RPMI7951 (cell line): ENCODE data around the gene GNA15. TPM values are rescaled to one million over a fixed set of nuclear protein-coding genes. Genes with fewer than 3 reads are reported as not detected.
"Not testable (repeated sequence)": the region's sequence is repeated elsewhere in the genome, so short reads cannot be mapped to it uniquely, and the experiment has no call there.

Source experiments
- DNase-seq: peaks from one replicate; pipeline ENCODE4 v3.0.0-alpha.2; 2012; ENCODE audit warnings: low read depth
- total RNA-seq: library from RNA; depleted of rRNA; stranded (reverse); fragments of >200 nt; shearing (Covaris generic); gene quantifications from 2 replicates; pipeline ENCODE4 v1.2.3, GENCODE V29; 2014; rRNA removed

GNA15 gene, protein sequence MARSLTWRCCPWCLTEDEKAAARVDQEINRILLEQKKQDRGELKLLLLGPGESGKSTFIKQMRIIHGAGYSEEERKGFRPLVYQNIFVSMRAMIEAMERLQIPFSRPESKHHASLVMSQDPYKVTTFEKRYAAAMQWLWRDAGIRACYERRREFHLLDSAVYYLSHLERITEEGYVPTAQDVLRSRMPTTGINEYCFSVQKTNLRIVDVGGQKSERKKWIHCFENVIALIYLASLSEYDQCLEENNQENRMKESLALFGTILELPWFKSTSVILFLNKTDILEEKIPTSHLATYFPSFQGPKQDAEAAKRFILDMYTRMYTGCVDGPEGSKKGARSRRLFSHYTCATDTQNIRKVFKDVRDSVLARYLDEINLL
- total RNA-seq, result 36.5 and 42.2 TPM in 2 replicates

DNA sequence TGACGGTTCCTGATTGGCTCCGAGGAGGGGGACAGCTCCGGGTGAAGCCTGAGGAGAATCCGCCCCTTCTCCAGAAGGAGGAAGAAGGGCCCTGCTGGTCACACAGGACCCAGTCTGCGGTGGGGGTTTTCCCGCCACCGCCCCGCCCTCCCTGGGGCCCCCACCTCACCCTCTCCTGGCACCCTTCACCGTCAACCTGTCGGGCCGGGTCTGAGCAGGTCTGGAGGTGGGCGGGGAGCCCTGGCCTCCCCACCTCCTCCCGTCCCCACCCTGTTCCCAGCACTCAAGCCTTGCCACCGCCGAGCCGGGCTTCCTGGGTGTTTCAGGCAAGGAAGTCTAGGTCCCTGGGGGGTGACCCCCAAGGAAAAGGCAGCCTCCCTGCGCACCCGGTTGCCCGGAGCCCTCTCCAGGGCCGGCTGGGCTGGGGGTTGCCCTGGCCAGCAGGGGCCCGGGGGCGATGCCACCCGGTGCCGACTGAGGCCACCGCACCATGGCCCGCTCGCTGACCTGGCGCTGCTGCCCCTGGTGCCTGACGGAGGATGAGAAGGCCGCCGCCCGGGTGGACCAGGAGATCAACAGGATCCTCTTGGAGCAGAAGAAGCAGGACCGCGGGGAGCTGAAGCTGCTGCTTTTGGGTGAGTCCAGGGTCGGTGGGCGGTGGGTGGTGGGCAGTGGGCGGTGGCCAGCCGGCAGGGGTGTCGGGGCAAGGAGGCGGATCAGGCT is at the start of gene GNA15:
GNA15 (plus strand) TSS at position 73 of the 723 bp plus-strand sequence; CDS start at position 491, 418 bp downstream.
- DNase-seq, result peak; percentile 36

DNA sequence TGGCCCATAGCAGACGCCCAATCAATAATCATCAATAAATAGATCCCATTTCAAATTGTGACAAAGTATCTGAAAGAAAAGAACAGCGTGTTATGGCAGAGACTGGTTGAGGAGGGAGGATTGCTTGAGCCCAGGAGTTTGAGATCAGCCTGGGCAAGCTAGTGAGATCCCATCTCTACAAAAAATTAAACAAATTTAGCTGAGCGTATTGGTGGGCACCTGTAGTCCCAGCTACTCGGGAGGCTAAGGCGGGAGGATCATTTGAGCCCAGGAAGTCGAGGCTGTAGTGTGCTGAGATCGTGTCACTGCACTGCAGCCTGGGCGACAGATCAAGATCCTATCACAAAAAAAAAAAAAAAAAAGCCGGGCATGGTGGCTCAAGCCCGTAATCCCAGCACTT is 48.1 kb upstream of the GNA15 start:
- DNase-seq, result no peak

DNA sequence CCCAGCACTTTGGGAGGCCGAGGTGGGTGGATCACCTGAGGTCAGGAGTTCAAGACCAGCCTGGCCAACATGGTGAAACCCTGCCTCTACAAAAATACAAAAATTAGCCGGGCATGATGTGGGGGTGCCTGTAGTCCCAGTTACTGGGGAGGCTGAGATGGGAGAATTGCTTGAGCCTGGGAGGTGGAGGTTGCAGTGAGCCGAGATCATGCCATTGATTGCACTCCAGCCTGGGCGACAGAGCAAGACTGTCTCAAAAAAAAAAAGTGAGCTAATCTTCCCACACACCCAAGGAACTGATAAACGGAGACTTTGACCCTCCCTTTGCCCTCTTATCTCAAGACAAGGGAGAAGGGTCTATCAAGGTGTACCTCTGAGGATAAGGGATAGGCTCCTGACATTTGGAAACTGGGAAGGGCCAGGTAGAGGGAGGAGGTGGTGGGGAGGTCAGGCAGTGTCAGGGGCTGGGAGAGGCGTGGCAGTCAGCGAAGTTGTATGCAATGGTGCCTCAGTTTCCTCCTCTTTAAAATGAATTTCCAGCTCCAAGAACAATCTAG is 46.5 kb upstream of the GNA15 start:
- not testable (repeated sequence) for DNase-seq

- peak; percentile 21 for DNase-seq
These were observed 41.0 kb upstream of the GNA15 start for GRCh38 chr19:3094601-3095440.

DNA sequence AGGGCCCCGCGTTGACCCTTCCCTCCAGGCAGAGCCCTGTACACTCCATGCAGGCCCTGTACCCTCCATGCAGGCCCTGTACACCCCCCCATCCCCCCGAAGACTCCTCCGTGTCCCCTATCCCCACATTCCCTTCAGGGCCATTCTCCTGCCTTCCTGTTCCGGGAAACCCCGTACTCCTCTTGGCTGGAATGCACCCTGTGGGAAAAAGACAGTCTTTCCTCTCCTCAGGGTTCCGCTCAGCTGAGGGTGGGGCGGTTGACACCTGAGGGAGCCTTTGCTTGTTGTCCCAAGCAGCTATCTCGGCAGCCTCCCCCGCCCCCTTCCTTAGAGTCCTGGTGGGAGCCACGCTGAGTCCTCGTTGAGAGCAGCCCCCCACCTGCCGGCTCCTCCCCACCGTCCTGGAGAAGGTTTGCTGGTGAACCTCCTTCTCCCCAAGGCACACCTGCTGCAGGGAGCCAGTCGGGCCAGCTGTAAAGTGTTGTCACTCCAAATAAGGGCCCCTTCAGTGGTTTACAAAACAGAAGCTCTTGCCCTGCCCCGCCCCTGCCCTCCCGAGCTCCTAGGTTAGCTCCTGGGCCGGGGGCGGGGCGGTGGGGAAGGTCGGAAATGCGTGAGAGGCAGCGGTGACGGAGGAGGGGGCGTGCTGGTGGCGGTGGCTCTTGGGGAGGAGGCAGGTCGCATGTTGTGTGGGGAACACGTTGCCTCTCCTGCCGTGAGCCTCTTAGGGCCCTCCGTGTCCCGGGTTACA is 40.2 kb upstream of the GNA15 start:
- DNase-seq, result no peak

- no peak for DNase-seq
These were observed 39.4 kb upstream of the GNA15 start for GRCh38 chr19:3096267-3096901.

DNA sequence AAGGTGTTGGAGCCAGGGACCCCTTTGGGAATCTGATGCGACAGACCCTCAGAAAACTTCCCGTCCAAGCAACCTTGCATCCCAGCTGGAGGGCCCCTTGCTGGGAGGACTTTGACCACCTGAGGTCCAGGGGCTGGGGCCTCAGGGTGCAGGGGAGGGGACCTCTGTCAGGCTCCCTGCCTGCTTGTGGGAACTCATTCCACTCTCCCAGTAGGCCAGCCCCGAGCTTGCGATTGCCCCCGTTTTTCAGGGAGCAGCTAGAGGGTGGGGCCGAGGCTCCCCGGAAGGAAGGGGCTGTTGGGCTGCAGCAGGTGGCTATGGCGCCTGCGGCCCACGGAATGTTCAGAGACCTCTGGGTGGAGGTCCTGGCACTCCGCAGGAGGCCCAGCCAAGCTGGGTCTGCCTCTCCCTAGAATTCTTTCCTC is 38.9 kb upstream of the GNA15 start:
- DNase-seq, result no peak

- DNase-seq, result no peak
These were observed 38.4 kb upstream of the GNA15 start for GRCh38 chr19:3097442-3097871.

DNA sequence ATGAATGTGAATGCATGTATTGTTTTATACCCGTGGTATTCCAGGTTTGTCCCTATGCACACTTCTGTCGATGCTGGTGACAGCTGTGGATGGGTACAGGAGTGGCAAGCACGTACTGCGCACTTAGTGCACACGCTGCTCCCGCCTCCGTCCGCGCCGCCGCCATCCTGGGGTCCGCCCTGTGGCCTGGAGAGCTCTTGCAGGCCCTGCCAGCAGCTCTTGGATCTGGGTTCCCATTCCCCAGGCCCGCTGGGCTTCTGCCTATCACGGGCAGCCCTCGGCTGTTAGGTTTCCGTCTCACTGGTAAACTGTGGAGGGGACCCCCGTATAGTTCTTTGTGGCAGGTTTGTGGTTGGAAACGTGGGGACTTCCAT is 37.7 kb upstream of the GNA15 start:
- no peak for DNase-seq

DNA sequence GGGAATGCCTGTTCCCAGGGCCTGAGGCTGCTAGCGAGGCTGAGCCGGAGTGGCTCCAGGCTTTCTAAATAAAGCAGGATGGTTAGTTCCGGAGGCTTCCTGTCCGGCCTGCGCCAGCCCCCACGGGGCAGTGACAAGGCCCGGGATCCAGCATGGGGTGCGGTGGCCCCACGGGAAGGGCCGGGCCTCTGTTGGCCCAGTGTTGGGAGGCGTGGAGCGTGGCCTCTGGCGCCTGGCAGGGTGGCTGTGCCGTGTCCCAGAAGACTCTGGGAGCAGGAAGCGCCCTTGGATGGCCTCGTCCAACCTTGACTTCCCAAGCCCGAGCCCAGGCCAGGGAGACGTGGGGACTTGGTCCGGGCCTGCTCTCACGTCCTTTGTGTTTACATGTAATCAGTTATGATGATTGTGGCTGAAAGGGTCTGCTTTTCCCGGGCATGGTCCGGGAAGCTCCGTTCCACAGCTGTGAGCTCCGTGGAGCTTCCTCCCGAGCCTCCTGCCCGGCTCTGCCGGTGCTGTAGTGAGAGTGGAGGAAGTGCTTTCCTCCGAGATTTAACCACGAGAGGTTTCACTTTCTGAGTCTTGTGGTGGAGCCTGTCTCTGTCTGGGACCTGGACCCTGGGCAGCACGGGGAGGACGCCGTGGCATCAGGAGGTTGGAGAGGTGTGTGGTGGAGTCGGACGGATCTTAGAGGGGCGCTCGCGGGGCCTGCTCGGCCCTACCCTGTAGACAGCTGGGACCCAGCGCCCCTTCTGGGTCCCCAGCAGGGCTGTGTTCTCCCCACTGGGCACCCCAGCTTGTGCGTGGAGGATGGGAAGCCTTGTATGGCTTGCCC is 37.1 kb upstream of the GNA15 start:
- DNase-seq, result peak; percentile 61

- no peak for DNase-seq
These were observed 36.3 kb upstream of the GNA15 start for GRCh38 chr19:3099347-3100145.

DNA sequence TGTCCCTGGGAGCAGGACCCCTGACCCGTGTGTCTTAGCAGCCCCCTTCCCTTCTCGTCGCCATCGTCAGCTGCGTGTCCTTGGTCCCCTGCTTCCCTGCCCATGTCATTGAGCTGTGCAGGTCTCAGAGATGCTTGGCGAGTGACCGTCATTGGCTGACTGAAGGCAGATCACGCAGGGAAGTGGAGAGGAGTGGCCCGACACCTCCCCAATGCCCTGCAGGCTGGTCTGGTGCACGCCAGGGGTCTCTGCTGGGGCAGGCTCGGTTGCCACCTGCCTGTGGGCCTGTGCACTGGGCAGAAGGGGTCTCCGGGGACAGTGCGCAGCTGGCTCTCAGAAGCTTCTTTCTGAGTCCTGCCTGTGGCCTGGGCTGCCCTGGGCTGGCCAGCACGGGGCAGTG is 35.5 kb upstream of the GNA15 start:
- DNase-seq, result no peak

GRCh38 chr19:3100747-3101730 is 34.8 kb upstream of the GNA15 start:
- no peak for DNase-seq

DNA sequence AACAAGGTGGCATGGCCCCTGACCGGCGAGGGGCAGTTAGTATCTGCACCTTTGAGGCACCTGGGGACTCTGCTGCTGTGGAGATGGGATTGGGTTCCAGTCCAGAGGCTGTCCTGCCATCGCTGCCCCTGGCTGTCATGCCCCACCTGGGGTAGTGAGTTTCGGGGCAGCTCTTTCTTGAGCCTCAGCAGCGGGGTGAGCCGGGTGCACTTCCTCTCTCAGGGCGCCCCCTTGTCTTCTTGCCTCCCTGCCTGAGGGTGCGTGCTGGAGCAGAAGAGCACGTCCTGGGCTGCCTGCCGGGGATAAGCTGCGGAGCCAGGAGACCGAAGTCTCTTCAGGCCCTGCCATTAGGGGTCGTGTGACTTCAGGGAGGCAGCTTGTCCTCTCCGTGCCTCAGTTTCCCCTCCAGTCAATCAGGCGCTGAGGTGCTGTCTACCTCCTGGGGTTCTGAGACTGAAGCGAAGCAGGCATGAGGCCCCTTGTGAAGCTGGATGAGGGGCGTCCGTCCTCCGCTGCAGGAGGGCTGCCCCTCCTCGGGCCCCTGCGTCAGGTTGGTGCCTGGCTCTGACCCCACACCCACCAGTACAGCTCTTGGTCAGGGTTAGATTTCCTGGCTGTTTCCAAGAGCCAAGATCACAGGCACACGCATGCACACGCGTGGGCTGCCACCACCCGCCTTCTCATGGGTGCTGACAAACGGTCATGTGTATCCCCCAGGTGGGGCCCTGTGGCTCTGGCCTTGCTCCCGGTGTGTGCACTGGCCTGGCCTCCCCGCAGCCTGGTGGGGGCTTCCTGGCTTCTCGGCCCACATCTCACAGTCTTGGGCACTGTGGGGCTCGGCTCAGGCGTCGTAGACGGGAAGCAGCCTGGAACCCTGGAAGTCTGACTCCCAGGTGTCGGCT is 33.3 kb upstream of the GNA15 start:
- DNase-seq, result no peak

DNA sequence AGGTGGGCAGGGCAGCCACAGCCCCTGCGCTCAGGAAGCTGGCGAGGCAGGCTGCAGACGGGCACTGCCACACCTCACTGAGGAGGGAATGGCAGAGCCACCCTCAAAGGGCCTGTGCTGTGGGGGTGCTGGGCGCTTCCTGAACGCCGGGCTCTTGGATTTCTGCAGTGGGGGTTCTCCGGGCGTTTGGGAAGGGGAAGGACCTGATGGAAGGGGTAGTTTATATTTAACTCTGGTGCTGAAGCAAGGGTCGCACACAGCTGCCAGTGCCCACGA is 31.2 kb upstream of the GNA15 start:
- DNase-seq, result no peak

- DNase-seq, result no peak
These were observed 30.0 kb upstream of the GNA15 start for GRCh38 chr19:3105641-3106508.
